GM18505 (cell line): ENCODE measurements around the gene ARHGAP18.
A peak's percentile ranks its signal among the peaks of the same experiment; 100 is the strongest.

Experiments
- ATAC-seq: cut with Tn5 transposase; IDR thresholded peaks from one replicate; pipeline ENCODE4 v1.9.1; 2021; ENCODE audit not compliant: unreplicated experiment
- POLR2A ChIP-seq: IDR thresholded peaks from 4 replicates; pipeline ENCODE4 v1.6.1; 2011; ENCODE audit warnings: borderline replicate concordance; ENCODE audit not compliant: insufficient read depth, insufficient read length; ENCODE audit errors: extremely low read depth

The ARHGAP18 gene

GRCh38 chr6:129709769-129710449, at the start of gene ARHGAP18:
Gene ARHGAP18 (minus strand): TSS chr6:129710177. CDS start chr6:129710136, 41 bp downstream.
- ATAC-seq: peak; percentile 96
- TF ChIP-seq POLR2A: peak; percentile 75

- TF ChIP-seq POLR2A: no peak
- no peak for ATAC-seq
Measured at GRCh38 chr6:129755787-129756186, 45.8 kb upstream of the ARHGAP18 start.

GRCh38 chr6:129754750-129755149, 44.8 kb upstream of the ARHGAP18 start:
- ATAC-seq: no peak

GRCh38 chr6:129753422-129753821, 43.4 kb upstream of the ARHGAP18 start:
- no peak for ATAC-seq
- no peak for TF ChIP-seq POLR2A

More at GRCh38 chr6:129754750-129755149, 44.8 kb upstream of the ARHGAP18 start:
- no peak for TF ChIP-seq POLR2A

- no peak for ATAC-seq
- TF ChIP-seq POLR2A: no peak
Measured at GRCh38 chr6:129751384-129751783, 41.4 kb upstream of the ARHGAP18 start.

- ATAC-seq: no peak
- no peak for TF ChIP-seq POLR2A
Measured at GRCh38 chr6:129750360-129750759, 40.4 kb upstream of the ARHGAP18 start.

- peak; percentile 43 for ATAC-seq
- TF ChIP-seq POLR2A: no peak
Measured at GRCh38 chr6:129749749-129750120, 39.8 kb upstream of the ARHGAP18 start.

GRCh38 chr6:129748901-129749748, 39.1 kb upstream of the ARHGAP18 start:
- TF ChIP-seq POLR2A: no peak
- no peak for ATAC-seq

- peak; percentile 56 for TF ChIP-seq POLR2A
- peak; percentile 85 for ATAC-seq
Measured at GRCh38 chr6:129748212-129748900, 38.4 kb upstream of the ARHGAP18 start.

GRCh38 chr6:129747588-129748112, 37.7 kb upstream of the ARHGAP18 start:
- no peak for ATAC-seq
- TF ChIP-seq POLR2A: no peak

- ATAC-seq: no peak
- TF ChIP-seq POLR2A: no peak
Measured at GRCh38 chr6:129744880-129745237, 34.9 kb upstream of the ARHGAP18 start.

GRCh38 chr6:129744201-129744879, 34.4 kb upstream of the ARHGAP18 start:
- no peak for ATAC-seq
- no peak for TF ChIP-seq POLR2A

- ATAC-seq: no peak
- no peak for TF ChIP-seq POLR2A
Measured at GRCh38 chr6:129740013-129740412, 30.0 kb upstream of the ARHGAP18 start.
